CD4-positive, CD25-positive, alpha-beta regulatory T cell (primary cell): Measurements from ENCODE around the gene GCNT2. TPM values are rescaled to one million over a fixed set of nuclear protein-coding genes. Genes with fewer than 3 reads are reported as not detected.
A peak's percentile ranks its signal among the peaks of the same experiment; 100 is the strongest.
"Not testable (repeated sequence)": the region's sequence is repeated elsewhere in the genome, so short reads cannot be mapped to it uniquely, and the experiment has no call there.

Experiments
- ATAC-seq, 2 donors: fragments of 150-1000 bp; cut with Tn5 transposase; one replicate each; pipeline ENCODE4 v1.10.0; 2021; ENCODE audit warnings: low read depth in 2 of 2, moderate number of reproducible peaks in 2 of 2, moderate library complexity in 1 of 2
- DNase-seq, 3 donors: peaks; one replicate each; pipeline versions ENCODE4 v3.0.0 to v3.0.0-alpha.2; 2012 to 2022; ENCODE audit warnings: mixed read lengths in 1 of 3
- H3K27ac ChIP-seq: one replicate; pipeline ENCODE4 v1.7.0; 2013; ENCODE audit warnings: mild to moderate bottlenecking, low read length; ENCODE audit not compliant: insufficient read depth, poor library complexity, severe bottlenecking
- H3K27me3 ChIP-seq: one replicate; pipeline ENCODE4 v1.7.0; 2013; ENCODE audit warnings: low read length; ENCODE audit not compliant: control insufficient read depth, insufficient read depth
- H3K36me3 ChIP-seq: one replicate; pipeline ENCODE4 v1.7.0; 2013; ENCODE audit warnings: mild to moderate bottlenecking, low read length, moderate library complexity; ENCODE audit not compliant: control insufficient read depth, insufficient read depth
- H3K4me1 ChIP-seq: 2 replicates; pipeline ENCODE4 v1.7.0; 2013; ENCODE audit warnings: mild to moderate bottlenecking, low read length; ENCODE audit not compliant: insufficient read depth, control insufficient read depth, poor library complexity, severe bottlenecking
- H3K4me3 ChIP-seq: one replicate; pipeline ENCODE4 v1.7.0; 2013; ENCODE audit warnings: low read depth, mild to moderate bottlenecking, low read length, moderate library complexity
- H3K9me3 ChIP-seq, 2 experiments: 1 replicate in 1 of 2; 2 replicates in 1 of 2; pipeline ENCODE4 v1.7.0; 2013; ENCODE audit warnings: low read length in 2 of 2, mild to moderate bottlenecking in 1 of 2, moderate library complexity in 1 of 2; ENCODE audit not compliant: control insufficient read depth in 2 of 2
- H3K27ac Mint-ChIP-seq, 3 donors: one replicate each; pipeline ENCODE4 v1.8.0; 2020 to 2022; ENCODE audit warnings: mild to moderate bottlenecking in 3 of 3, mixed read lengths in 3 of 3, moderate library complexity in 2 of 3
- H3K27me3 Mint-ChIP-seq: one replicate; pipeline ENCODE4 v1.8.0; 2022; ENCODE audit warnings: mild to moderate bottlenecking, mixed read lengths
- H3K36me3 Mint-ChIP-seq: one replicate; pipeline ENCODE4 v1.8.0; 2020; ENCODE audit warnings: mixed read lengths
- H3K4me1 Mint-ChIP-seq, 4 donors: one replicate each; pipeline ENCODE4 v1.8.0; 2020 to 2022; ENCODE audit warnings: mixed read lengths in 4 of 4, mild to moderate bottlenecking in 1 of 4
- H3K4me3 Mint-ChIP-seq, 4 donors: one replicate each; pipeline ENCODE4 v1.8.0; 2020 to 2022; ENCODE audit warnings: mild to moderate bottlenecking in 4 of 4, mixed read lengths in 4 of 4, moderate library complexity in 3 of 4
- H3K9me3 Mint-ChIP-seq, 7 donors: one replicate each; pipeline ENCODE4 v1.8.0; 2020 to 2022; ENCODE audit warnings: mixed read lengths in 7 of 7, mild to moderate bottlenecking in 3 of 7, moderate library complexity in 2 of 7
- polyA plus RNA-seq, 4 donors: library from polyadenylated mRNA; unstranded; fragments of 300-500 nt; fragmentation: Illumina TruSeq; gene quantifications; one replicate each; pipeline ENCODE4 v1.2.3, GENCODE V29; 2021
- total RNA-seq: library from RNA; stranded (reverse); gene quantifications from one replicate; pipeline ENCODE4 v1.2.3, GENCODE V29; 2022

Gene GCNT2
- total and polyA plus RNA-seq, 5 donors from 2014 or later: 0.72 to 6.9 (median 1.4) TPM

GRCh38 chr6:10529828-10530374 lies 8.8 kb downstream of the GCNT2 start:
- not testable (repeated sequence) for H3K27ac ChIP-seq, H3K36me3 Mint-ChIP-seq, H3K9me3 Mint-ChIP-seq

GRCh38 chr6:10531503-10531902 lies 10.4 kb downstream of the GCNT2 start:
- Mint-ChIP-seq H3K27ac (peak overlapping the region in 2 of 3 donors; percentile 41 to 47), H3K4me3 (peak overlapping the region; percentile 79 to 93 (median 86)), H3K27me3 (no peaks in the 10 kb centered on the region), H3K36me3 (peaks cover 4% of the 10 kb centered on the region), H3K9me3 (no peaks in the 10 kb centered on the region), H3K4me1 (peaks cover 19 to 71% (median 49%) of the 10 kb centered on the region in 4 donors)
- ATAC-seq: no peak
- peak overlapping the region; percentile 72 for H3K4me3 ChIP-seq
- H3K27me3 ChIP-seq: no peaks in the 10 kb centered on the region
- H3K4me1 ChIP-seq: peaks cover 35% of the 10 kb centered on the region
- H3K36me3 ChIP-seq: no peaks in the 10 kb centered on the region
- H3K27ac ChIP-seq: no peak overlapping the region
- DNase-seq: no peak
- H3K9me3 ChIP-seq: no peaks in the 10 kb centered on the region

More at GRCh38 chr6:10529828-10530374, 8.8 kb downstream of the GCNT2 start:
- not testable (repeated sequence) for H3K9me3 ChIP-seq, H3K27me3 ChIP-seq, H3K36me3 ChIP-seq, DNase-seq, ATAC-seq, H3K27me3 Mint-ChIP-seq
- Mint-ChIP-seq H3K4me1 (peaks cover 19 to 61% (median 42%) of the 10 kb centered on the region in 4 donors), H3K4me3 (peak overlapping the region; percentile 89 to 97 (median 92)), H3K27ac (peak overlapping the region; percentile 79 to 95 (median 95))
- peaks cover 35% of the 10 kb centered on the region for H3K4me1 ChIP-seq
- peak overlapping the region; percentile 97 for H3K4me3 ChIP-seq

GRCh38 chr6:10531942-10532341 lies 10.8 kb downstream of the GCNT2 start:
- no peaks in the 10 kb centered on the region for H3K9me3 Mint-ChIP-seq
- Histone ChIP-seq H3K4me3 (peak overlapping the region; percentile 72), H3K4me1 (peaks cover 35% of the 10 kb centered on the region), H3K9me3 (no peaks in the 10 kb centered on the region), H3K27me3 (no peaks in the 10 kb centered on the region), H3K27ac (no peak overlapping the region), H3K36me3 (no peaks in the 10 kb centered on the region)
- DNase-seq (no peak), ATAC-seq (no peak)
- no peaks in the 10 kb centered on the region for H3K27me3 Mint-ChIP-seq
- H3K27ac Mint-ChIP-seq: peak overlapping the region in 2 of 3 donors; percentile 41 to 47
- H3K4me1 Mint-ChIP-seq: peaks cover 19 to 71% (median 49%) of the 10 kb centered on the region in 4 donors
- H3K4me3 Mint-ChIP-seq: peak overlapping the region; percentile 79 to 93 (median 86)
- H3K36me3 Mint-ChIP-seq: peaks cover 4% of the 10 kb centered on the region

- H3K9me3 Mint-ChIP-seq: no peaks in the 10 kb centered on the region
- H3K4me1 Mint-ChIP-seq: peaks cover 19 to 73% (median 49%) of the 10 kb centered on the region in 4 donors
- peak overlapping the region; percentile 72 for H3K4me3 ChIP-seq
Observed at GRCh38 chr6:10532392-10532791, 11.2 kb downstream of the GCNT2 start.

GRCh38 chr6:10534419-10534762 lies 13.2 kb downstream of the GCNT2 start:
- no peaks in the 10 kb centered on the region for H3K27me3 ChIP-seq
- no peak overlapping the region for H3K27ac ChIP-seq
- no peak overlapping the region for H3K4me3 ChIP-seq
- ATAC-seq (no peak), DNase-seq (no peak)
- H3K9me3 Mint-ChIP-seq: no peaks in the 10 kb centered on the region
- no peaks in the 10 kb centered on the region for H3K9me3 ChIP-seq
- H3K4me1 ChIP-seq: peaks cover 24% of the 10 kb centered on the region
- H3K36me3 Mint-ChIP-seq: peaks cover 4% of the 10 kb centered on the region
- no peaks in the 10 kb centered on the region for H3K27me3 Mint-ChIP-seq
- no peaks in the 10 kb centered on the region for H3K36me3 ChIP-seq
- peak overlapping the region in 1 of 3 donors; percentile 62 for H3K27ac Mint-ChIP-seq
- peaks cover 19 to 64% (median 42%) of the 10 kb centered on the region in 4 donors for H3K4me1 Mint-ChIP-seq
- H3K4me3 Mint-ChIP-seq: peak overlapping the region; percentile 41 to 60 (median 53)

More at GRCh38 chr6:10532392-10532791, 11.2 kb downstream of the GCNT2 start:
- H3K9me3 ChIP-seq: no peaks in the 10 kb centered on the region
- no peaks in the 10 kb centered on the region for H3K36me3 ChIP-seq
- H3K27me3 ChIP-seq: no peaks in the 10 kb centered on the region
- H3K27ac Mint-ChIP-seq: peak overlapping the region; percentile 47 to 77 (median 56)
- no peak overlapping the region for H3K27ac ChIP-seq
- peak overlapping the region; percentile 43 to 93 (median 80) for H3K4me3 Mint-ChIP-seq
- ATAC-seq: no peak
- peaks cover 4% of the 10 kb centered on the region for H3K36me3 Mint-ChIP-seq
- H3K4me1 ChIP-seq: peaks cover 35% of the 10 kb centered on the region
- DNase-seq: no peak
- no peaks in the 10 kb centered on the region for H3K27me3 Mint-ChIP-seq

- Mint-ChIP-seq H3K27ac (no peak overlapping the region), H3K27me3 (no peaks in the 10 kb centered on the region), H3K4me3 (peak overlapping the region in 1 of 4 donors; percentile 13), H3K9me3 (peaks cover 0 to under 1% (median 0%) of the 10 kb centered on the region in 7 donors), H3K4me1 (peaks cover 19 to 58% (median 40%) of the 10 kb centered on the region in 4 donors), H3K36me3 (peaks cover 6% of the 10 kb centered on the region)
- H3K4me3 ChIP-seq: no peak overlapping the region
- no peak for ATAC-seq
- H3K36me3 ChIP-seq: no peaks in the 10 kb centered on the region
- H3K9me3 ChIP-seq: no peaks in the 10 kb centered on the region
- H3K27ac ChIP-seq: no peak overlapping the region
- peaks cover 19% of the 10 kb centered on the region for H3K4me1 ChIP-seq
- DNase-seq: peak in 1 of 3 donors; percentile 15
- no peaks in the 10 kb centered on the region for H3K27me3 ChIP-seq
Observed at GRCh38 chr6:10535193-10535592, 14.0 kb downstream of the GCNT2 start.

- Mint-ChIP-seq H3K27ac (no peak overlapping the region), H3K27me3 (no peaks in the 10 kb centered on the region)
Observed at GRCh38 chr6:10537726-10538125, 16.6 kb downstream of the GCNT2 start.

More at GRCh38 chr6:10537726-10538125, 16.6 kb downstream of the GCNT2 start:
- Histone ChIP-seq H3K9me3 (no peaks in the 10 kb centered on the region), H3K27ac (no peak overlapping the region), H3K4me1 (peaks cover under 1% of the 10 kb centered on the region), H3K4me3 (no peak overlapping the region), H3K27me3 (no peaks in the 10 kb centered on the region), H3K36me3 (no peaks in the 10 kb centered on the region)
- peaks cover 6 to 37% (median 25%) of the 10 kb centered on the region in 4 donors for H3K4me1 Mint-ChIP-seq
- peaks cover 17% of the 10 kb centered on the region for H3K36me3 Mint-ChIP-seq
- H3K4me3 Mint-ChIP-seq: no peak overlapping the region
- DNase-seq: no peak
- H3K9me3 Mint-ChIP-seq: peaks cover 0 to 6% (median 0%) of the 10 kb centered on the region in 7 donors
- no peak for ATAC-seq
